ENCODE results near the gene GALNT10.

Gene GALNT10

GRCh38 chr5:154213592-154213991 lies 23.1 kb downstream of the GALNT10 start:
- no peak overlapping the region for H3K9ac ChIP-seq (ENCODE audit: low read depth, low read length)
- ATAC-seq (ENCODE audit: insufficient read depth, low read depth) (no peak), DNase-seq (no peak)
- no peaks in the 10 kb centered on the region for H3K4me1 ChIP-seq (ENCODE audit: insufficient read depth, low read length)
- no peaks in the 10 kb centered on the region for H3K36me3 ChIP-seq (ENCODE audit: insufficient read depth, low read length)
- H3K79me2 ChIP-seq (ENCODE audit: insufficient read depth, low read length) = no peaks in the 10 kb centered on the region
- no peaks in the 10 kb centered on the region for H3K27me3 ChIP-seq (ENCODE audit: insufficient read depth, low read length, poor library complexity)
- H3K27ac ChIP-seq (ENCODE audit: low read length) = no peak overlapping the region
- no peak overlapping the region for H2AFZ ChIP-seq (ENCODE audit: low read depth, low read length)
- no peaks in the 10 kb centered on the region for H3K9me3 ChIP-seq (ENCODE audit: insufficient read depth, low read length, severe bottlenecking)
- no peak for TF ChIP-seq CTCF (IDR thresholded peaks at IDR 0.05; ENCODE audit: borderline replicate concordance, extremely low read depth, low read length, poor library complexity, severe bottlenecking)
- TF ChIP-seq EZH2 (IDR thresholded peaks at IDR 0.05; ENCODE audit: borderline replicate concordance, low read depth, low read length, severe bottlenecking) = no peak
- H4K20me1 ChIP-seq (ENCODE audit: insufficient read depth, low read length) = no peaks in the 10 kb centered on the region
- H3K4me3 ChIP-seq (ENCODE audit: low read depth in 1 of 2, low read length in 2 of 2) = no peak overlapping the region
- no peak overlapping the region for H3K4me2 ChIP-seq (ENCODE audit: insufficient read depth, low read length)

GRCh38 chr5:154214371-154215106 lies 24.0 kb downstream of the GALNT10 start:
- ATAC-seq (ENCODE audit: insufficient read depth, low read depth) = no peak

GRCh38 chr5:154215571-154216325 lies 25.2 kb downstream of the GALNT10 start:
- H4K20me1 ChIP-seq (ENCODE audit: insufficient read depth, low read length) = no peaks in the 10 kb centered on the region
- no peaks in the 10 kb centered on the region for H3K4me1 ChIP-seq (ENCODE audit: insufficient read depth, low read length)
- H3K27me3 ChIP-seq (ENCODE audit: insufficient read depth, low read length, poor library complexity) = no peaks in the 10 kb centered on the region
- H3K4me3 ChIP-seq (ENCODE audit: low read depth in 1 of 2, low read length in 2 of 2) = no peak overlapping the region
- H3K36me3 ChIP-seq (ENCODE audit: insufficient read depth, low read length) = peaks cover 5% of the 10 kb centered on the region; the same call in 1 of the 2 replicates
- H2AFZ ChIP-seq (ENCODE audit: low read depth, low read length) = no peak overlapping the region
- no peaks in the 10 kb centered on the region for H3K9me3 ChIP-seq (ENCODE audit: insufficient read depth, low read length, severe bottlenecking)
- no peaks in the 10 kb centered on the region for H3K79me2 ChIP-seq (ENCODE audit: insufficient read depth, low read length)
- H3K9ac ChIP-seq (ENCODE audit: low read depth, low read length) = no peak overlapping the region
- no peak for DNase-seq
- ATAC-seq (ENCODE audit: insufficient read depth, low read depth) = no peak
- no peak overlapping the region for H3K27ac ChIP-seq (ENCODE audit: low read length)
- no peak overlapping the region for H3K4me2 ChIP-seq (ENCODE audit: insufficient read depth, low read length)
- TF ChIP-seq CTCF (IDR thresholded peaks at IDR 0.05; ENCODE audit: borderline replicate concordance, extremely low read depth, low read length, poor library complexity, severe bottlenecking) (no peak), EZH2 (IDR thresholded peaks at IDR 0.05; ENCODE audit: borderline replicate concordance, low read depth, low read length, severe bottlenecking) (no peak)

More at GRCh38 chr5:154214371-154215106, 24.0 kb downstream of the GALNT10 start:
- TF ChIP-seq EZH2 (IDR thresholded peaks at IDR 0.05; ENCODE audit: borderline replicate concordance, low read depth, low read length, severe bottlenecking) (no peak), CTCF (IDR thresholded peaks at IDR 0.05; ENCODE audit: borderline replicate concordance, extremely low read depth, low read length, poor library complexity, severe bottlenecking) (no peak)
- H2AFZ ChIP-seq (ENCODE audit: low read depth, low read length) = no peak overlapping the region
- H3K27ac ChIP-seq (ENCODE audit: low read length) = no peak overlapping the region
- DNase-seq = no peak
- H3K4me3 ChIP-seq (ENCODE audit: low read depth in 1 of 2, low read length in 2 of 2) = no peak overlapping the region
- no peak overlapping the region for H3K4me2 ChIP-seq (ENCODE audit: insufficient read depth, low read length)
- no peaks in the 10 kb centered on the region for H4K20me1 ChIP-seq (ENCODE audit: insufficient read depth, low read length)
- no peak overlapping the region for H3K9ac ChIP-seq (ENCODE audit: low read depth, low read length)
- H3K27me3 ChIP-seq (ENCODE audit: insufficient read depth, low read length, poor library complexity) = no peaks in the 10 kb centered on the region
- H3K36me3 ChIP-seq (ENCODE audit: insufficient read depth, low read length) = peaks cover 5% of the 10 kb centered on the region; the same call in 1 of the 2 replicates
- H3K79me2 ChIP-seq (ENCODE audit: insufficient read depth, low read length) = no peaks in the 10 kb centered on the region
- H3K4me1 ChIP-seq (ENCODE audit: insufficient read depth, low read length) = no peaks in the 10 kb centered on the region
- H3K9me3 ChIP-seq (ENCODE audit: insufficient read depth, low read length, severe bottlenecking) = no peaks in the 10 kb centered on the region
